ENCODE results near the gene HSPA4.
"Not testable (repeated sequence)": the region's sequence is repeated elsewhere in the genome, so short reads cannot be mapped to it uniquely, and the experiment has no call there.

Gene HSPA4

GRCh38 chr5:133051542-133052316 is at the start of gene HSPA4:
Gene HSPA4 (plus strand): TSS chr5:133052013. CDS start chr5:133052251, 238 bp downstream.
- DNase-seq (ENCODE audit: low spot score): peak; percentile 96

DNA sequence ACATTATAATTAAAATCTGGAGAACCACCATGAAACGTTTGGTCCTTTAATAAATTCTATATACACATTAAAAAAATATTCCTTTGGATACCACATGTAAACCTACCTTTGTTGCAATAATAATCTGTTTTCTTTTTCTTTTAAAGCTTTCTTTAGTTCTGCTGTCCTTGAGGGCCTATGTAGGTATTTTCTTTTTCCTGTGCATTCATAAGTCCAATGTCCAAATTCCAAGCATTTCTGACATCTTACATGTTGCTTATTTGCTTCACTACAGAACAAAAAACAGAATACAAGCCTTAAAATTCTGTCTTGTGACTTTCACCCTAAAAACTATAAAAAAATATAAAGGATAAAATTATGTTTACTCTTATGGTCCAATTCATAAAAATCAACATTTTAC is 45.2 kb upstream of the HSPA4 start:
- DNase-seq (ENCODE audit: low spot score): no peak

GRCh38 chr5:133008455-133008854 is 43.4 kb upstream of the HSPA4 start:
- not testable (repeated sequence) for DNase-seq (ENCODE audit: low spot score)

DNA sequence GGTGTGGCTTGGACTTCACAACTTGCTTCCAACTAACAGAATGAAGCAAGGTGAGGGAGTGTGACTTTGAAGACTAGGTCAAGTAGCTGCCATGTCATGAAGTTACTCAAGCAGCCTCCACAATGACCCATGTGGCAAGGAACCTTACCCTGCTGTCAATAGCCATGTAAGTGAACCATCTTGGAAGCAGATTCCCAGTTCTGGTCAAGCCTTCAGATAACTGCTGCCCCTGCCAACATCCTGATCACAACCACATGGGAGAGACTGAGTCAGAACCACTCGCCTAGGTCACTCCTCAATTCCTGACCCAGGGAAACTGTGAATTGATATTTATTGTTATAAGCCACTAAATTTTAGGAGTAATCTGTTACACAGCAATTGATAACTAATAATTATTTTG is 36.3 kb upstream of the HSPA4 start:
- DNase-seq (ENCODE audit: low spot score): no peak

DNA sequence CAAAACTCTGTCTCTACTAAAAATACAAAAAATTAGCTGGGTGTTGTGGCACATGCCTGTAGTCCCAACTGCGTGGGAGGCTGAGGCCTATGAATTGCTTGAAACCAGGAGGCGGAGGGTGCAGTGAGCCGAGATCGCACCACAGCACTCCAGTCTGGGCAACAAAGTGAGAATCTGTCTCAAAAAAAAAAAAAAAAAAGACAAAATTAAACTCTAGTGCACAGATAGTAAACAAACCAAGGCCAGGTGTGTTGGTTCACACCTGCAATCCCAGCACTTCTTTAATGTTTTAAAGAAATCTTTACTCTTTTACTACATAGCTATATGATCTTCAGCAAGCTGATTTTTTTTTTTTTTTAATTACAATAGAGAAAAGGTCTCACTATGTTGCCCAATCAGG is 33.8 kb upstream of the HSPA4 start:
- DNase-seq (ENCODE audit: low spot score): no peak

DNA sequence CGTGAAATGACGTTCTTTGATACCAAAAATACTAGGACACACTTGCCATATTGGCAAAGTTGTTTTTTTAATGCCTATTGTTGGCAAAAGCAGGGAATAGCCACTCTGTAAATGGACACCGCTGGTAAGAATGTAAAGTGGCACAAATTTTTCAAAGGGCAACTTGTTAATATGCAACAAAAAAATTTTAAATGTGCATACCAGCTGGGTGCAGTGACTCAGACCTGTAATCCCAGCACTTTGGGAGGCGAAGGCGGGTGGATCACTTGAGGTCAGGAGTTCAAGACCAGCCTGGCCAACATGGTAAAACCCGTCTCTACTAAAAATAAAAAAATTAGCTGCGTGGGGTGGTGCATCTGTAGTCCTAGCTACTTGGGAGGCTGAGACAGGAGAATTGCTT is 32.3 kb upstream of the HSPA4 start:
- DNase-seq (ENCODE audit: low spot score): not testable (repeated sequence)

- peak; percentile 92 for DNase-seq (ENCODE audit: low spot score)
Measured at GRCh38 chr5:133025804-133026663, 25.8 kb upstream of the HSPA4 start, which contains the start of gene ZCCHC10. Gene ZCCHC10 (minus strand): TSS chr5:133026549. CDS start chr5:133026537, 12 bp downstream.

DNA sequence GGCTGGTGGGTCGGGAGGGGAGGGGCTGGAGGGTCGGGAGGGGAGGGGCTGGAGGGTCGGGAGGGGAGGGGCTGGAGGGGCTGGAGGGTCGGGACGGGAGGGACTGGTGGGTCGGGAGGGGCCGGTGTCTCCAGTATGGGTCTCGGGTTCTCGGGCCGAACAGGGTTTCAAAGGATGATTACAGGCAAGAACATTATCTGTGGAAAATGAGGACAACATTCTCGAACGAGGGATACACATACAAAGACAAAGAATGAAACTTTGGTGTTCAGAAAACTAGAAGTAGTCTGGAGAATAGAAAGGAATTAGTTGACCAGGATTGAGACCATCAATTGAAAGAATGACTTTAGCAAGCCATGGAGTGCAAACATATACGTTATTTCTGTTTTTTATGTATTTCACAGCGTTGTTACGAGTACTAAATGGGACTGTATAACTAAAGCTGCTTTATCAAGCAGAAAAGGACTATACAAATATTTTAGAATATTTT is 25.1 kb upstream of the HSPA4 start:
- DNase-seq (ENCODE audit: low spot score): no peak

- DNase-seq (ENCODE audit: low spot score): no peak
Measured at GRCh38 chr5:133029416-133029815, 22.4 kb upstream of the HSPA4 start.

GRCh38 chr5:133030343-133031005 is 21.3 kb upstream of the HSPA4 start:
- DNase-seq (ENCODE audit: low spot score): no peak

DNA sequence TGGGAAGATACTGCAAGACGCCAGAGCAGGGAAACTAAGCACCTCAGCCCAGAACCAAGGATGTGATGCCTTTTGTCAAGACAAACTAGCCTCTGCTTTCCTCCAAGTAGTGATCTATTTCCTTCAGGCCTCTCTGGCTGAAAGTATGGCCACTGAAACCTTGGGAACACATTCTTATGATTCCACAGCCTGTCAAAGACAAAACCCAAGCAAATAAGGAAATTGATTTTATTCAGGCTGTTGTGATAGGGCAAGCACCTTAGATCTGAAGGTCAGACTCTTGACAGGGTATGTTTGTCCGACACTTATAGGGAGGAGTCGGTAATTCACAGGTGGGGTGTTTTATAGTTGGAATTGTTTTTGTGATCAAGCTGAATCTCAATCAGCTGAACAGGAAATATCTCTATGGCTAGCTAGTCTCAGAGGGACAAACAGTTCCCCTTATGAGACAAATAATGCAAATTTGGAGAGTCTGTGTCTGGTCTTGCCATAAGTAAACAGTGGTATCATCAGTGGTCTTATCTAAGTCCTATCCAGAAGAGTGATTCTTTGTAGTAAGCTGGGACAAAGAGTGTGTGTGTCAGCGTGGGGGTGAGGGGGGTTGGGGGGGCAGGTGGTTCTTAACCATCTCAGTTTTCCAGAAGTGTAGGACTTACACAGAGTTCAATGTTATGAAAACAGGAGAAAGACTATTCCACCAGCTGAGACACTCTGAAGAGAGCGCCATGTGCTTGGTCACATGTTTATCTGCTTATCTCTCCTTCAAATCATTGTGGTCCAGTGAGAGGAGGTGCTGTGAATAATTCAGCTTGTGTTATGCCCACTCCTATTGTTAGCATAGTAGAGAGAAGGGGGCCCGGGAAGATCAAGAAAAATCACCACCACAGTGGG is 18.7 kb upstream of the HSPA4 start:
- no peak for DNase-seq (ENCODE audit: low spot score)

GRCh38 chr5:133034064-133034463 is 17.7 kb upstream of the HSPA4 start:
- DNase-seq (ENCODE audit: low spot score): no peak

DNA sequence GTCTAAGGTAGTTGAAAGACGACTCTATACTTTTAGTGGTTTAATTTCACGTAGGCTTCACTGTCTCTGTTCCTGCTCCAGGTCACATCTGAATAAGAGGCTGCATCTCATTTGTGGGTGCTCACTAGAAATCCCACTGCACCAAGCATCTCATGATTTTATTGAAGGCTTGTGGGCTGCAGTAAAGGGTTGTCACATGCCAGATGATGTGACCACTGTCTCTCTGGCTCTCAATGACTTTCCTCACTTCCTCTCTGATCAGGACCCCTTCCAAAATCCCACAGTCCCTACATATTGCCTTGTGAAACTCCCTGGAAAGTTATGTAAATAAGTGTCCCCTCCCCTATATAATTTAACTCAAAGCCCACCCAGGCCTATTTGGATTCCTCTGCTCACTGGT is 16.6 kb upstream of the HSPA4 start:
- DNase-seq (ENCODE audit: low spot score): no peak

GRCh38 chr5:133036677-133037076 is 15.1 kb upstream of the HSPA4 start:
- DNase-seq (ENCODE audit: low spot score): not testable (repeated sequence)

DNA sequence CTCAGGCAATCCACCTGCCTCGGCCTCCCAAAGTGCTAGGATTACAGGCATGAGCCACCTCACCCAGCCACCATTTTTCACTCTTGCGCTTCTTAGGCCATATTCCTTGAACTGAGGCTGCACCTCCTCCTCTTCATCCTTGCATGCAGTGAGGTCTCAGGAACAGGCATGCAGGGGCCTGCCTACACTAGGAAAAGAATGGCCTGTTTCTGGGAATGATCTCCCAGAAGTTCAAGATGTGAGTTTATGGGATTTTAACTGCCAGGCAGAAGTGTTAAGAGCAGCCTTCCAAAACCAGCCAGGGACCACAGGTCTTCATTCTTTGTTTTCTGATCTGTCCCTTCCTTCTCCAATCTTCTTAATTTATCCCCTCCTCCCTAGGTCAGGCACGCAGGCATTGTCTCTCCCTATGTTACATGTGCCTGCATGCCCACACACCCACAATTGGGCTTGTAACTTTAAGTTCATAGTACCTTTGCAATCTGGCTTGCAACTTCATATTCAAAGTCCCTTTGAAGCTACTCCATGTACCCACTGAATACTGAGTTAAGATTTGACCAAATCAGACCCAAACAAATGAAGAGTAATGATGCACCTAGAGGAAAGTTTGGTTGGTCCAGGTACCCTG is 10.5 kb upstream of the HSPA4 start:
- DNase-seq (ENCODE audit: low spot score): no peak

- DNase-seq (ENCODE audit: low spot score): peak; percentile 23
Measured at GRCh38 chr5:133041910-133042309, 9.9 kb upstream of the HSPA4 start.

GRCh38 chr5:133046560-133046959 is 5.3 kb upstream of the HSPA4 start:
- DNase-seq (ENCODE audit: low spot score): not testable (repeated sequence)

GRCh38 chr5:133047404-133047803 is 4.4 kb upstream of the HSPA4 start:
- DNase-seq (ENCODE audit: low spot score): no peak

DNA sequence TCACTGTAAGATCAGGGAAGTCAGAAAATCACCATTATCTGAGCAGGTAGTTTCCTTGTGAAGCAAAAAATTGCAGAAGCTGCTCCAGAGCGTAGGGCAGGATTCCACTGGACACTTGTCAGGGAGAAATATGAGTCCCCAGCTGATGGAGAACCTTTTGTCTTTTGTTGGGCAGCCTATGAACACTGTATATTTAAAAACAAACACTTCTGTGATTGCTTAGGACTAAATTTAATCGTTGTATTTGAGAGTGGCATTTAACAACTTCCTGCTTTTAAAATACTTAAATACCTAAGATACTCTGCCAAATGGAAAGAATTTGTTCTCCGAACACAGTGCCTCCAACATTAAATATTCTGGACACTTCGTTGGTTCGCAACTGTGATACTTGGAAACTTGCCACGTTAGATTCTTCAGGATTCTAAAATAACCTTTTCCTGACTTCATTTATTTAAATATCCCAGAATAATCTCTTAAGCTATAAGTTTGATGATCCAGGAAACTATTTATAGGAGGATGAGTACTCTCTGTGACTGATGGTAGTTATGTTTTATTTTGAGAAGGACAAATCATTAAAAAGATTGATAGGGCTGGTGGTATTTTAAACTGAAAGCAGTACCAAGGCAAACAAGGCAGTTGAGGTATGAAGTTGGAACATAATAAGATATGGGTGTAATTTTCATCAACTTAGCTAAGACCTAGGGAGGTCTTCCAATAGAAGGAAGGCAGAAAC is 2.7 kb upstream of the HSPA4 start:
- peak; percentile 52 for DNase-seq (ENCODE audit: low spot score)

- no peak for DNase-seq (ENCODE audit: low spot score)
Measured at GRCh38 chr5:133049726-133050048, 2.1 kb upstream of the HSPA4 start.
